ENCODE measurements around the gene ZSCAN5C.
A peak's percentile ranks its signal among the peaks of the same experiment; 100 is the strongest.
"Not testable (repeated sequence)": the region's sequence is repeated elsewhere in the genome, so short reads cannot be mapped to it uniquely, and the experiment has no call there.

The ZSCAN5C gene

DNA sequence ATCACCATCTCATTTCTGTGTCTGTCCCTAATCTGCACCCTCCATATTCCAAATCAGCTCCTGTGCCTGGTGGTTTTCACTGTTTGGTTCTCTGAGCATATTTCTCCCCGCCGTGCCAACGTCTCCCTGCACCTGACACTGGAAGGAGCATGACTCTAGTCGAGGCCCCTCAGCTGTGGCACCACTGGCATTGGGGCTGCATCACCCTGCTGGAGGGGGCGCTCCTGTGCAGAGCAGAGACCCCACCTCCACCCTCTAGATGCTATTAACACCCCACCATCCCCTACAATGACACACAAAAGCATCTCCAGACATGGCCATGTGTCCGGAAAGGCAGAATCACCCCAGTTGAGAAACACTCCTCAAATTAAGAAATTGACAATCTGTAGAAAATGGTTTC, 20.8 kb downstream of the ZSCAN5C start:
- Histone ChIP-seq H3K23ac (ENCODE audit: low read length) (no peak overlapping the region), H2BK120ac (ENCODE audit: low read depth, low read length) (no peak overlapping the region), H3K9ac (ENCODE audit: low read length) (no peak overlapping the region), H3K4me1 (ENCODE audit: control insufficient read depth, low read depth, low read length) (no peaks in the 10 kb centered on the region), H3K36me3 (ENCODE audit: control insufficient read depth, insufficient read depth, low read length) (no peaks in the 10 kb centered on the region), H3K27me3 (ENCODE audit: insufficient read depth, low read length, poor library complexity) (no peaks in the 10 kb centered on the region), H3K79me2 (ENCODE audit: control insufficient read depth, insufficient read depth, low read length) (no peaks in the 10 kb centered on the region), H4K5ac (ENCODE audit: low read length) (no peak overlapping the region), H4K8ac (ENCODE audit: low read depth, low read length) (no peak overlapping the region), H3K4me3 (ENCODE audit: low read length) (no peak overlapping the region), H2AK5ac (ENCODE audit: low read length) (no peak overlapping the region), H3K79me1 (ENCODE audit: low read length) (no peaks in the 10 kb centered on the region), H2BK5ac (ENCODE audit: low read length) (no peak overlapping the region), H3K56ac (ENCODE audit: low read length) (no peak overlapping the region), H3K18ac (ENCODE audit: low read length) (no peak overlapping the region), H3K4me2 (ENCODE audit: low read length) (no peak overlapping the region), H3K27ac (ENCODE audit: low read depth, low read length) (no peak overlapping the region), H3K4ac (ENCODE audit: low read depth, low read length) (no peak overlapping the region), H2BK15ac (replicated peaks; ENCODE audit: low read depth) (no peak overlapping the region)
- no peak for DNase-seq
- no CpG with 5 or more reads among the region's 6 CpGs for WGBS (ENCODE audit: extremely low coverage, insufficient coverage, low lambda C conversion rate)

DNA sequence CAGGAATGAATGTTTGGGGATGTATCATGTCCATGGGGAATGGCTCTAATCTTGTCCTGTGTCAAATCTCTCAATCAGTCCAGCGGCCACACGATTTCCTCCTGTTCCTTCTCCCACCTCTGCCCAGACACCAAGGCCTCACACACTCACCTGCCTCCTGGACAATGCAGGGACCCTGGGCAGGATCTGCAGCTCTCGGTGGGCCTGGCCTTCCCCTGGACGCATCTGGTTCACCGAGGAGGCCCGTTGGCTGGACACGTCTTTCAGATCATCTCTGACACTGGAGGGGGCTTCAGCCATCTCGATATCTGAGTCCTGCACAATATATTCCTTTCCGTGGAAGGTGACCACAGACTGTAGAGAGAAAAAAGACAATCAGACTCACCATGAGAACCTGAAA, 21.4 kb downstream of the ZSCAN5C start:
- H3K18ac ChIP-seq (ENCODE audit: low read length), result no peak overlapping the region
- H3K9ac ChIP-seq (ENCODE audit: low read length), result no peak overlapping the region
- no peak overlapping the region for H2AK5ac ChIP-seq (ENCODE audit: low read length)
- no peak overlapping the region for H3K4me3 ChIP-seq (ENCODE audit: low read length)
- no peaks in the 10 kb centered on the region for H3K79me1 ChIP-seq (ENCODE audit: low read length)
- WGBS (ENCODE audit: extremely low coverage, insufficient coverage, low lambda C conversion rate), result no CpG with 5 or more reads among the region's 9 CpGs
- no peak overlapping the region for H2BK5ac ChIP-seq (ENCODE audit: low read length)
- H4K5ac ChIP-seq (ENCODE audit: low read length), result no peak overlapping the region
- H3K56ac ChIP-seq (ENCODE audit: low read length), result no peak overlapping the region
- H3K4me1 ChIP-seq (ENCODE audit: control insufficient read depth, low read depth, low read length), result no peaks in the 10 kb centered on the region
- no peak for DNase-seq
- no peaks in the 10 kb centered on the region for H3K36me3 ChIP-seq (ENCODE audit: control insufficient read depth, insufficient read depth, low read length)
- no peaks in the 10 kb centered on the region for H3K79me2 ChIP-seq (ENCODE audit: control insufficient read depth, insufficient read depth, low read length)
- no peaks in the 10 kb centered on the region for H3K27me3 ChIP-seq (ENCODE audit: insufficient read depth, low read length, poor library complexity)
- no peak overlapping the region for H2BK120ac ChIP-seq (ENCODE audit: low read depth, low read length)
- no peak overlapping the region for H3K4ac ChIP-seq (ENCODE audit: low read depth, low read length)
- no peak overlapping the region for H4K8ac ChIP-seq (ENCODE audit: low read depth, low read length)
- H3K23ac ChIP-seq (ENCODE audit: low read length), result no peak overlapping the region
- no peak overlapping the region for H3K27ac ChIP-seq (ENCODE audit: low read depth, low read length)
- no peak overlapping the region for H3K4me2 ChIP-seq (ENCODE audit: low read length)
- H2BK15ac ChIP-seq (replicated peaks; ENCODE audit: low read depth), result no peak overlapping the region

DNA sequence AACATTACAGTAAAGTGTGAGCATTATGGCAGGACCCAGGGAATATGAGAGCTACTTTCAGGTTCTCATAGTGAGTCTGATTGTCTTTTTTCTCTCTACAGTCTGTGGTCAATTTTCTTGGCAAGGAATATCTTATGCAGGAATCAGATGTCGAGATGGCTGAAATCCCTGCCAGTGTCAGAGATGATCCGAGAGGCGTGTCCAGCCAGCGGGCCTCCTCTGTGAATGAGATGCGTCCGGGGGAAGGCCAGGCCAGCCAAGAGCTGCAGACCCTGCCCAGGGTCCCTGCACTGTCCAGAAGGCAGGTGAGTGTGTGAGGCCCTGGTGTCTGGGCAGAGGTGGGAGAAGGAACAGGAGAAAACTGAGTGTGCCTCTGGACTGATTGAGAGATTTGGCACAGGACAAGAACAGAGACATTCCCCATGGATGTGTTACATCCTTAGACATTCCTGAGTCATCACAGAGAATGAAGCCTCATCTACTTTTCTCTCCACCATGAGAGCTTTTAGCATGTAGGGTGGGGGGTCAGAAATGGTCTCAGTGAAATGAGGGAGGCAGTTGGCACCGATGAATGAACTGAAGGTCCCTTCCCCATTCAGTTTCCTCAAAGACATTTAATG, 43.2 kb downstream of the ZSCAN5C start:
- Histone ChIP-seq H2BK120ac (ENCODE audit: low read depth, low read length) (no peak overlapping the region), H2AK5ac (ENCODE audit: low read length) (no peak overlapping the region), H3K4ac (ENCODE audit: low read depth, low read length) (no peak overlapping the region), H3K4me1 (ENCODE audit: control insufficient read depth, low read depth, low read length) (no peaks in the 10 kb centered on the region), H3K9ac (ENCODE audit: low read length) (no peak overlapping the region), H3K4me2 (ENCODE audit: low read length) (no peak overlapping the region), H3K56ac (ENCODE audit: low read length) (no peak overlapping the region), H3K79me2 (ENCODE audit: control insufficient read depth, insufficient read depth, low read length) (no peaks in the 10 kb centered on the region), H2BK5ac (ENCODE audit: low read length) (no peak overlapping the region), H3K18ac (ENCODE audit: low read length) (no peak overlapping the region), H3K36me3 (ENCODE audit: control insufficient read depth, insufficient read depth, low read length) (no peaks in the 10 kb centered on the region), H3K23ac (ENCODE audit: low read length) (no peak overlapping the region), H3K4me3 (ENCODE audit: low read length) (no peak overlapping the region), H3K79me1 (ENCODE audit: low read length) (no peaks in the 10 kb centered on the region), H3K27ac (ENCODE audit: low read depth, low read length) (no peak overlapping the region), H2BK15ac (replicated peaks; ENCODE audit: low read depth) (no peak overlapping the region), H3K27me3 (ENCODE audit: insufficient read depth, low read length, poor library complexity) (no peaks in the 10 kb centered on the region), H4K5ac (ENCODE audit: low read length) (no peak overlapping the region), H4K8ac (ENCODE audit: low read depth, low read length) (no peak overlapping the region)
- DNase-seq, result peak; percentile 72
- no CpG with 5 or more reads among the region's 7 CpGs for WGBS (ENCODE audit: extremely low coverage, insufficient coverage, low lambda C conversion rate)

DNA sequence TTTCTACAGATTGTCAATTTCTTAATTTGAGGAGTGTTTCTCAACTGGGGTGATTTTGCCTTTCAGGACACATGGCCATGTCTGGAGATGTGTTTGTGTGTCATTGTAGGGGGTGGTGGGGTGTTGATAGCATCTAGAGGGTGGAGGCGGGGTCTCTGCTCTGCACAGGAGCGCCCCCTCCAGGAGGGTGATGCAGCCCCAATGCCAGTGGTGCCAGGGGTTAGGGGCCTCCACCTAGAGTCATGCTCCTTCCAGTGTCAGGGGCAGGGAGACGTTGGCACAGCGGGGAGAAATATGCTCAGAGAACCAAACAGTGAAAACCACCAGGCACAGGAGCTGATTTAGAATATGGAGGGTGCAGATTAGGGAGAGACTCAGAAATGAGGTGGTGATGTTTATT, 43.7 kb downstream of the ZSCAN5C start:
- H3K23ac ChIP-seq (ENCODE audit: low read length); H3K4ac ChIP-seq (ENCODE audit: low read depth, low read length); H3K18ac ChIP-seq (ENCODE audit: low read length); H4K5ac ChIP-seq (ENCODE audit: low read length); H3K79me2 ChIP-seq (ENCODE audit: control insufficient read depth, insufficient read depth, low read length); H3K27ac ChIP-seq (ENCODE audit: low read depth, low read length); H3K79me1 ChIP-seq (ENCODE audit: low read length); H4K8ac ChIP-seq (ENCODE audit: low read depth, low read length); H2BK5ac ChIP-seq (ENCODE audit: low read length); H3K4me1 ChIP-seq (ENCODE audit: control insufficient read depth, low read depth, low read length); H2BK15ac ChIP-seq (replicated peaks; ENCODE audit: low read depth); H2BK120ac ChIP-seq (ENCODE audit: low read depth, low read length); H2AK5ac ChIP-seq (ENCODE audit: low read length); H3K56ac ChIP-seq (ENCODE audit: low read length); H3K4me3 ChIP-seq (ENCODE audit: low read length); H3K4me2 ChIP-seq (ENCODE audit: low read length); H3K9ac ChIP-seq (ENCODE audit: low read length); H3K27me3 ChIP-seq (ENCODE audit: insufficient read depth, low read length, poor library complexity); H3K36me3 ChIP-seq (ENCODE audit: control insufficient read depth, insufficient read depth, low read length); DNase-seq: not testable (repeated sequence)
- WGBS (ENCODE audit: extremely low coverage, insufficient coverage, low lambda C conversion rate), result no CpG with 5 or more reads among the region's 4 CpGs

DNA sequence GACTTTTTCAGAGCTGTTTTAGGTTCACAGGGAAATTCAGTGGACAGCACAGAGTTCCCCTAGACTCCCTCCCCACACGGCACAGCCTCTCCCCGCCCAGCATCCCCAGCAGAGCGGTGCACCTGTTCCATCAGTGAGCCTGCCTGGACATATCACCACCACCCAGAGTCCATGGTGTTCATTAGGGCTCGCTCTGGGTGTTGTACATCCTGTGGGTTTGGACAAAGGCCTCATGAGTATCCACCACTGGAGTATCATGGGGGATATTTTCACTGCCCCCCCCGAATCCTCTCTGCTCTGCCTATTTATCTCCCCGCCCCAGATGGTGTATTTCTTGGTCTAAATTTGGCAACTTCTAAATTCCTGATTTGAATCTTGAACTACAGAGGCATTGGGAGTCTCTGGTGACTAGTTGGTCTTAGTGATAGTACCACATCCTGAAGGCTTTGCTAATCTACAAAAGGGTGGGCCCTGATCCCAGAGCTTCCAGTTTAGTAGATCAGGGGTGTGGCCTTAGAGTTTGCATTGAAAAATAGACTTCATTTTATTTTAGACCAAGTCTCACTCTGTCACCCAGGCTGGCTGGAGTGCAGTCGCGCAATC, 46.8 kb downstream of the ZSCAN5C start:
- H3K9ac ChIP-seq (ENCODE audit: low read length); H3K18ac ChIP-seq (ENCODE audit: low read length); H3K4ac ChIP-seq (ENCODE audit: low read depth, low read length); H4K8ac ChIP-seq (ENCODE audit: low read depth, low read length); DNase-seq; H3K23ac ChIP-seq (ENCODE audit: low read length); H3K36me3 ChIP-seq (ENCODE audit: control insufficient read depth, insufficient read depth, low read length); H2BK15ac ChIP-seq (replicated peaks; ENCODE audit: low read depth); H3K79me2 ChIP-seq (ENCODE audit: control insufficient read depth, insufficient read depth, low read length); H3K79me1 ChIP-seq (ENCODE audit: low read length); H3K4me3 ChIP-seq (ENCODE audit: low read length); H3K4me1 ChIP-seq (ENCODE audit: control insufficient read depth, low read depth, low read length); H2AK5ac ChIP-seq (ENCODE audit: low read length); H3K56ac ChIP-seq (ENCODE audit: low read length); H2BK120ac ChIP-seq (ENCODE audit: low read depth, low read length); H4K5ac ChIP-seq (ENCODE audit: low read length); H3K27ac ChIP-seq (ENCODE audit: low read depth, low read length); H3K27me3 ChIP-seq (ENCODE audit: insufficient read depth, low read length, poor library complexity); H2BK5ac ChIP-seq (ENCODE audit: low read length); H3K4me2 ChIP-seq (ENCODE audit: low read length): not testable (repeated sequence)
- no CpG with 5 or more reads among the region's 8 CpGs for WGBS (ENCODE audit: extremely low coverage, insufficient coverage, low lambda C conversion rate)
